ENCODE measurements around the gene COX5A.

- TF ChIP-seq CTCF (IDR thresholded peaks at IDR 0.05 in 2 of 3, conservative IDR thresholded peaks at IDR 0.05 in 1 of 3; ENCODE audit: borderline replicate concordance in 1 of 3, insufficient read depth in 1 of 3, low read depth in 2 of 3, low read length in 2 of 3), result no peak
- TF ChIP-seq EZH2 (IDR thresholded peaks at IDR 0.05), result no peak
- TF ChIP-seq SP1 (IDR thresholded peaks at IDR 0.05; ENCODE audit: low read depth), result no peak
- TF ChIP-seq ZNF274 (IDR thresholded peaks at IDR 0.05; ENCODE audit: low read depth, low read length), result no peak
- TF ChIP-seq FOSL1 (IDR thresholded peaks at IDR 0.05; ENCODE audit: low read depth), result no peak
- no peak for TF ChIP-seq ZBTB33 (IDR thresholded peaks at IDR 0.05; ENCODE audit: extremely low read depth, insufficient replicate concordance, low read length)
- no peak for TF ChIP-seq YY1 (IDR thresholded peaks at IDR 0.05; ENCODE audit: extremely low read depth, insufficient replicate concordance, low read depth, low read length)
- no peak for TF ChIP-seq JUND (IDR thresholded peaks at IDR 0.05)
These were observed 17.4 kb downstream of the COX5A start for GRCh38 chr15:74920456-74920855.
